GM23248 (cell line): ENCODE measurements around the gene BBOX1. TPM values are rescaled to one million over a fixed set of nuclear protein-coding genes. Genes with fewer than 3 reads are reported as not detected.

ENCODE experiments used
- DNase-seq: peaks from one replicate; pipeline ENCODE4 v3.0.0-alpha.2; 2015
- H2AFZ ChIP-seq: fragments of 200-600 bp; sonication (generic); 2 replicates; pipeline ENCODE4 v1.6.1; 2016; ENCODE audit warnings: antibody characterized with exemption
- H3F3A ChIP-seq: fragments of 200-600 bp; sonication (generic); 2 replicates; pipeline ENCODE4 v1.6.1; 2016; ENCODE audit warnings: mild to moderate bottlenecking, antibody characterized with exemption, mixed run types; ENCODE audit not compliant: insufficient read depth
- H3K27ac ChIP-seq: fragments of 200-600 bp; sonication (generic); 2 replicates; pipeline ENCODE4 v1.5.1; 2016; ENCODE audit warnings: mild to moderate bottlenecking
- H3K27me3 ChIP-seq: fragments of 200-600 bp; sonication (generic); replicated peaks from 2 replicates; pipeline ENCODE4 v1.6.1; 2016; ENCODE audit warnings: mild to moderate bottlenecking; ENCODE audit not compliant: insufficient read depth
- H3K36me3 ChIP-seq: fragments of 200-600 bp; sonication (generic); 2 replicates; pipeline ENCODE4 v1.6.1; 2016; ENCODE audit warnings: low read depth, mild to moderate bottlenecking
- H3K4me1 ChIP-seq: fragments of 200-600 bp; sonication (generic); 2 replicates; pipeline ENCODE4 v1.6.1; 2016; ENCODE audit warnings: mild to moderate bottlenecking; ENCODE audit not compliant: insufficient read depth
- H3K4me2 ChIP-seq: fragments of 200-600 bp; sonication (generic); one replicate; pipeline ENCODE4 v1.6.1; 2016; ENCODE audit warnings: mild to moderate bottlenecking; ENCODE audit not compliant: unreplicated experiment
- H3K4me3 ChIP-seq: fragments of 200-600 bp; sonication (generic); 2 replicates; pipeline ENCODE4 v1.5.1; 2016; ENCODE audit warnings: mild to moderate bottlenecking
- H3K79me2 ChIP-seq: fragments of 200-600 bp; sonication (generic); 2 replicates; pipeline ENCODE4 v1.6.1; 2016; ENCODE audit warnings: mild to moderate bottlenecking; ENCODE audit not compliant: insufficient read depth
- H3K9ac ChIP-seq: fragments of 200-600 bp; sonication (generic); 2 replicates; pipeline ENCODE4 v1.6.1; 2016; ENCODE audit warnings: mild to moderate bottlenecking
- H3K9me2 ChIP-seq: fragments of 200-600 bp; sonication (generic); 2 replicates; pipeline ENCODE4 v1.6.1; 2016; ENCODE audit warnings: mixed run types, mild to moderate bottlenecking, moderate library complexity; ENCODE audit not compliant: insufficient read depth
- H3K9me3 ChIP-seq: fragments of 200-600 bp; sonication (generic); one replicate; pipeline ENCODE4 v1.6.1; 2017; ENCODE audit warnings: low read depth
- H4K20me1 ChIP-seq: fragments of 200-600 bp; sonication (generic); 2 replicates; pipeline ENCODE4 v1.6.0; 2016; ENCODE audit not compliant: insufficient read depth
- EZH2 ChIP-seq: fragments of 200-600 bp; sonication (generic); IDR thresholded peaks from 2 replicates; pipeline ENCODE4 v1.6.1; 2018; ENCODE audit warnings: antibody characterized with exemption, mild to moderate bottlenecking; ENCODE audit not compliant: insufficient read depth, poor library complexity, severe bottlenecking
- EZH2phosphoT487 ChIP-seq: fragments of 200-600 bp; sonication (generic); IDR thresholded peaks from 2 replicates; pipeline ENCODE4 v1.6.1; 2018; ENCODE audit warnings: antibody characterized with exemption, moderate library complexity, mild to moderate bottlenecking, low read depth; ENCODE audit not compliant: insufficient read depth
- WGBS, 2 experiments: methylation state at CpG; one replicate each; pipeline ENCODE4 v1.1.6; 2015 to 2017; ENCODE audit warnings: low lambda C conversion rate in 2 of 2, low coverage in 1 of 2; ENCODE audit errors: missing lambda C conversion rate in 2 of 2; 5-methylcytosine and 5-hydroxymethylcytosine counted together
- in situ Hi-C: fragments of 300-500 bp; cut with MboI; formaldehyde crosslinking; loops from 2 replicates; pipeline ENCODE4 v1.15.0; 2020
- polyA plus RNA-seq: library from polyadenylated mRNA; unstranded; fragments of >200 nt; fragmentation: Nextera tagmentation; extraction: Ambion mirVana; gene quantifications from 2 replicates; pipeline ENCODE4 v1.2.1, GENCODE V29; 2016
- total RNA-seq: library from RNA; depleted of rRNA; stranded (reverse); fragments of >200 nt; shearing (Covaris generic); gene quantifications from 2 replicates; pipeline ENCODE4 v1.2.3, GENCODE V29; 2014

The BBOX1 gene
- total and polyA plus RNA-seq, 2 experiments from 2014 or later = 0.23 TPM; not detected in 1

- H3K9ac ChIP-seq = no peak overlapping the region
- no peak overlapping the region for H3K27ac ChIP-seq
- no peaks in the 10 kb centered on the region for H3K4me1 ChIP-seq
- no peaks in the 10 kb centered on the region for H3K79me2 ChIP-seq
- no peak for TF ChIP-seq EZH2
- TF ChIP-seq EZH2phosphoT487 = no peak
- H3F3A ChIP-seq = no peaks in the 10 kb centered on the region
- no peaks in the 10 kb centered on the region for H3K36me3 ChIP-seq
- DNase-seq = no peak
- no peaks in the 10 kb centered on the region for H3K9me3 ChIP-seq
- H3K4me2 ChIP-seq = no peak overlapping the region
- no peaks in the 10 kb centered on the region for H3K27me3 ChIP-seq
- H3K4me3 ChIP-seq = no peak overlapping the region
- H3K9me2 ChIP-seq = no peaks in the 10 kb centered on the region
- H4K20me1 ChIP-seq = no peaks in the 10 kb centered on the region
- in situ Hi-C loops = no loop called here
- H2AFZ ChIP-seq = no peak overlapping the region
These were observed 98.1 kb downstream of the BBOX1 start for GRCh38 chr11:27138716-27139115.

GRCh38 chr11:27139742-27140367 lies 99.2 kb downstream of the BBOX1 start:
- Histone ChIP-seq H4K20me1 (no peaks in the 10 kb centered on the region), H2AFZ (no peak overlapping the region), H3K79me2 (no peaks in the 10 kb centered on the region), H3K9me3 (no peaks in the 10 kb centered on the region), H3K36me3 (no peaks in the 10 kb centered on the region), H3K9me2 (no peaks in the 10 kb centered on the region), H3K27ac (no peak overlapping the region), H3K4me2 (no peak overlapping the region), H3K9ac (no peak overlapping the region), H3F3A (no peaks in the 10 kb centered on the region), H3K4me3 (no peak overlapping the region), H3K4me1 (no peaks in the 10 kb centered on the region), H3K27me3 (no peaks in the 10 kb centered on the region)
- no peak for DNase-seq
- TF ChIP-seq EZH2 (no peak), EZH2phosphoT487 (no peak)
- in situ Hi-C loops = no loop called here

- Histone ChIP-seq H3F3A (no peaks in the 10 kb centered on the region), H3K9me2 (no peaks in the 10 kb centered on the region), H3K4me2 (no peak overlapping the region), H3K9ac (no peak overlapping the region), H3K4me1 (no peaks in the 10 kb centered on the region), H4K20me1 (no peaks in the 10 kb centered on the region), H3K27ac (no peak overlapping the region), H3K27me3 (no peaks in the 10 kb centered on the region), H3K4me3 (no peak overlapping the region), H3K9me3 (no peaks in the 10 kb centered on the region), H3K79me2 (no peaks in the 10 kb centered on the region), H2AFZ (no peak overlapping the region), H3K36me3 (no peaks in the 10 kb centered on the region)
- no peak for TF ChIP-seq EZH2
- TF ChIP-seq EZH2phosphoT487 = no peak
- in situ Hi-C loops = no loop called here
- WGBS, 2 experiments = 24 to 43% methylated on average over 1 of the region's 1 CpG
- DNase-seq = no peak
These were observed 101.0 kb downstream of the BBOX1 start for GRCh38 chr11:27141576-27141975.

GRCh38 chr11:27147916-27148315 lies 107.3 kb downstream of the BBOX1 start:
- no peaks in the 10 kb centered on the region for H3K79me2 ChIP-seq
- 93 to 96% methylated on average over 1 of the region's 1 CpG for WGBS, 2 experiments
- H3F3A ChIP-seq = no peaks in the 10 kb centered on the region
- in situ Hi-C loops = no loop called here
- TF ChIP-seq EZH2 = no peak
- TF ChIP-seq EZH2phosphoT487 = no peak
- no peak for DNase-seq
- no peak overlapping the region for H3K4me3 ChIP-seq
- no peaks in the 10 kb centered on the region for H3K4me1 ChIP-seq
- H3K36me3 ChIP-seq = no peaks in the 10 kb centered on the region
- H2AFZ ChIP-seq = no peak overlapping the region
- H3K9me2 ChIP-seq = no peaks in the 10 kb centered on the region
- no peaks in the 10 kb centered on the region for H3K9me3 ChIP-seq
- no peaks in the 10 kb centered on the region for H4K20me1 ChIP-seq
- H3K9ac ChIP-seq = no peak overlapping the region
- H3K27ac ChIP-seq = no peak overlapping the region
- no peaks in the 10 kb centered on the region for H3K27me3 ChIP-seq
- H3K4me2 ChIP-seq = no peak overlapping the region

GRCh38 chr11:27148506-27148905 lies 107.9 kb downstream of the BBOX1 start:
- Histone ChIP-seq H3K9me3 (no peaks in the 10 kb centered on the region), H4K20me1 (no peaks in the 10 kb centered on the region), H3K27me3 (no peaks in the 10 kb centered on the region), H3K36me3 (no peaks in the 10 kb centered on the region), H3F3A (no peaks in the 10 kb centered on the region), H3K9ac (no peak overlapping the region), H3K4me1 (no peaks in the 10 kb centered on the region), H3K27ac (no peak overlapping the region), H3K79me2 (no peaks in the 10 kb centered on the region), H3K9me2 (no peaks in the 10 kb centered on the region), H3K4me2 (no peak overlapping the region), H2AFZ (no peak overlapping the region), H3K4me3 (no peak overlapping the region)
- TF ChIP-seq EZH2 (no peak), EZH2phosphoT487 (no peak)
- in situ Hi-C loops = no loop called here
- no peak for DNase-seq
